Stimulated activated CD4-positive, alpha-beta T cell treated with anti-CD3 and anti-CD28 coated beads, Interleukin-4, amount 100 ng/mL, for 24 hours (primary cell): ENCODE measurements around the gene SLC25A1.

ENCODE experiments used
- DNase-seq: peaks from one replicate; pipeline ENCODE4 v3.0.0-alpha.2; 2020

SLC25A1 gene

GRCh38 chr22:19178657-19179496 lies at the start of gene SLC25A1:
Gene SLC25A1 (minus strand): TSS chr22:19178736. CDS start chr22:19178673, 63 bp downstream.
- DNase-seq = peak; percentile 85

GRCh38 chr22:19228179-19228578 lies 49.6 kb upstream of the SLC25A1 start:
- no peak for DNase-seq

DNA sequence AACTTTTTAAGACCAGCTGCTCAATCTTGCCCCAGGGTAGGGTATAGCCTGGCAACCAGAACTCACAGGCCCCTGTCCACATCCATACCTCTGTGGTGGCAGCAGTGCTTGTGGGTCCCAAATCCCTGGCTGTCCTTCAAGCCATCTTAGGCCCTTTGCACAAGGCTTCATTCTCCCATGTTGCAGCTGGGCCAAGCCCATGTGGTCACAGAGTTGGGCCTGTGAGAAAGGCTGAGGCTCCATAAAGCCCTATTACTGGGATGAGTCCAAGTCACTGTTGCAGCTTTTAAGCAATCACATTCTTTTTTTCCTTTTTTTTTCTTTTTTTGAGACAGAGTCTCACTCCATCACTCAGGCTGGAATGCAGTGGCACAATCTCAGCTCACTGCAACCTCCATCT lies 47.9 kb upstream of the SLC25A1 start:
- no peak for DNase-seq

DNA sequence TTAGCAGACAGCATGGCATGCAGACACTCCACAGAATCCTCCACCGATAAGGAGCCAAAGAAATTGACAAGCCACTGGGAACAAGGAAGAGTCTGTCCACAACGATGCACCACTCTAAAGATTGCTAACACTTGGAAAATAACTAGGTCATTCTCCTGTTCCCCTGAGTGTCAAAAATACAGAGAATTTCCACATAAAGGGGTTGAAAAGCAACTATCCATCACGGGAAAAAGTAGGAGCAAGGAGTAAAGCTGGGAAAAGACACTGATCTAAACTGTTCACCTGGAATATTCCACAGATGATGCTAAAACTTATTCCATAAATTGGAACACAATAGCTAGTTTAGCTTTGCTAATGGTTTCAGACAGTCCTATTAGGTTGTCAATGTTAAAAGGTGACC lies 47.0 kb upstream of the SLC25A1 start:
- DNase-seq = no peak

GRCh38 chr22:19224985-19225384 lies 46.4 kb upstream of the SLC25A1 start:
- DNase-seq = no peak

DNA sequence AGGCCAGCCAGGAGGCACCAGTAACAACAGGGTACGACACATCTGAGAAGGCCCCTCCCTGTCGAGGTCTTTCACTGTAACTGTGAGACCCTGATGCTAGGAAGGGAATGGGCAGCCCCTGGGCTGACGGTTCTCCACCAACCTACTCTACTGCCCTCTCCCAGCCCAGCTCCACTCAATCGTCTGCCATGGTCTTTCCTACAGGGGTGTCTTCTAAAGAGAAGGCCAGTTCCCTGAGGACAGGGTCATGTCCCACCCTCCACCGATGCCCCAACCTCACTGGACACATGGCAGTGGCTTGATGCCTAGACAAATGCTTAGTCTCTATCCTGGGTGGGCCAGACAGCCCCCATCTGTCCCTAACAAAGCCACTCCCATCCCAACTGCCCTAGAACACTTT lies 46.0 kb upstream of the SLC25A1 start:
- no peak for DNase-seq

- no peak for DNase-seq
Measured at GRCh38 chr22:19223617-19224016, 45.1 kb upstream of the SLC25A1 start.

DNA sequence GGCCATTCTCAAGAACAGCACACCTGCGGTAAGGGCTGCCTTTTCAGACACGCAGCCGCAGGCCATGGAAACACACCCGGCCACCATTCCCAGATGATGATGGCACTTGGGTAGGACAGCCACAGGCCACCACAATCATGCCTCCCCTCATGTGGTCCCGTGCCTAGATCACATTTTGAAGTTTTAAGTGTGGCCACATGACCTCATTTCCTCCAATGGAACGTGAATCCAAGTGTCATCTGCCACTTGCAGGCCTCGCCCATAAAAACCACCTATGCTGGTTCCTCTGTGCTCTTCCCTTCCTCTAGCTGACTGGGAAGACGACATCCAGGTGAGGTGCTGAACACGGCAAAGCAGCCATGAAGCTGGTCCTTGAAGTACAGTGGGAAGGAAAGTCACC lies 44.6 kb upstream of the SLC25A1 start:
- DNase-seq = no peak

- DNase-seq = no peak
Measured at GRCh38 chr22:19222242-19223005, 43.9 kb upstream of the SLC25A1 start.

DNA sequence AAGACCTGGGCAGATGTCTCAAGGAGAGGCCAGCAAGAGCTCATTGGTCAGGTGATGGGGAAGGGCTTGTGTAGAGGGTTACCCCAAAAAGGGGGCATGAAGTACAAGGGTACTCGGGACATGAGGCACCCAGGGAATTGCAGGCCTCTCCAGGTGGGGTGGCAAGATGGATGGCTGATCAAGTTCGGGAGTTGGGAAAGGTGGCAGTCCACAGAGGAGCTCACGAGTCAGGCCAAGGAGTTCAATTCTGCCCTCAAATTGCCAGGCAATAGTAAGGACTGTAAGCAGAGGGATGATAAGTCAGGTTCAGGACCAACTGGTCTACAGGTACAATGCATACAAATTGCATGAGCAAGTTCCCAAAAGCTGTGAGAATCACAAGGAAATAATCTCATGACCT lies 42.3 kb upstream of the SLC25A1 start:
- no peak for DNase-seq

DNA sequence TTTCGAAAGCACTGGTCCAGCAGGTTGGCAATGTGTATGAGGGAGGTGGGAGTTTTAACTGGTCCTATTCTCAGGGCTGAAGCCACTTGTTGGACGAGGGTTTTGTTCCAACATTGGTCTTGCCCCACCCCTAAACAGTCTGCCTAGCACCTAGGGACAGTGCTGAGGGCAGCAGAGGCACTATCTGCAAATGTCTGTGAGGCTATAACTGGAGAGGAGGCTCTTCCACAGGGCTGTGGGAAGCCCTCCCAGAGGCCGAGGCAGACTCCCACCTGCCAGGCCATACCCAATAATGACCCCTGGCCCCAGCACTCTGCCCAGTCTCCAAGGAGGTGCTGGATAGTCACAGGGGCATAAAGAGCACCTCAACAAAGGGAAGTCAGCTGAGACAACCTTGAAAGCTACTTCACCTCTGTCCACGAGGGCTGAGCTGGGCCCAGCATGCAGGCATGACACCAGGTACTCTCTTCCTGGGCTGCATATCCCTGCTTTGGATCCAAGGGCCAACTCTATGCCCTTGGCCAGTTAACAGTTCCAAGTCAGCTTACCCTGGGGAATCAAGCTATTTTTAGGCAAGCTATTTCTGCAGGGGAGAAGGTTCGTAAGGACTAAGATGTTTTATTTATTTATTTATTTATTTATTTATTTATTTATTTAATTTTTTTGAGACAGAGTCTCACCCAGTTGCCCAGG lies 40.2 kb upstream of the SLC25A1 start:
- no peak for DNase-seq

DNA sequence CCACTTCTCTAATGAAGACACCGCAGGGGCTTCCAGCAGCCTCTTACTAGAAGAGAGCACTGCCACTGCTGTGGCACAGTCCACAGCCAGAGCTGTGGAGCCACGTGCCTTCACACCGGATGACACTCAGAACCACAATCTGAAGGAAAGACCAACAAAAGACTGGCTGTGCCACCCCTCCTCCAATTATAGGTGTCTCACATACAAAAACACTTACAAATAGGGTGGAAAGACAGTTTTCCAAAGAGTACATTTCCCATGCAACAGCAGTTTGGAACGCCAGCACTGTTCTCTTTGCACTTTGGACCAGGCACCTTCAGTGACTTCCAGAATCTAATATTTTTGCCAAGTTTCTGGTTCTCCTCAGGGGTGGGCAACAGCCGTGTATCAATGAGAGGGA lies 38.0 kb upstream of the SLC25A1 start:
- DNase-seq = no peak

DNA sequence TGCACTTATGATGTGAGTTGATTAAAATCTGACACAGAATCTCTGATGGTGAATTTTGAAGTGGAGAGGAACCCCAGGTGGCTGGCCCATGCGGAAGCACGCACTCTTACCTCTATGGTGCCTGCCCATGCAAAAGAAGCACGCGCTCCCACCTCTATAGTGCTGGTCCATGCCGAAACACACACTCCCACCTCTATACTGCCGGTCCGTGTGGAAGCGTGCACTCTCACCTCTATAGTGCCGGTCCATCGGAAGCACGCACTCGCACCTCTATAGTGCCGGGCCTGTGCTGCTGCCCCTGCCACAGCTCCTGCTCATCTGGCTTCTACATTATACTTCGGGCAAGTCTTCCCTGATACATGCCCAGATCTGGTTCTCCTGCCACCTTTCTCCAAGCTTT lies 36.8 kb upstream of the SLC25A1 start:
- DNase-seq = no peak

GRCh38 chr22:19214078-19214473 lies 35.5 kb upstream of the SLC25A1 start:
- DNase-seq = no peak

GRCh38 chr22:19213442-19214077 lies 35.0 kb upstream of the SLC25A1 start:
- no peak for DNase-seq

DNA sequence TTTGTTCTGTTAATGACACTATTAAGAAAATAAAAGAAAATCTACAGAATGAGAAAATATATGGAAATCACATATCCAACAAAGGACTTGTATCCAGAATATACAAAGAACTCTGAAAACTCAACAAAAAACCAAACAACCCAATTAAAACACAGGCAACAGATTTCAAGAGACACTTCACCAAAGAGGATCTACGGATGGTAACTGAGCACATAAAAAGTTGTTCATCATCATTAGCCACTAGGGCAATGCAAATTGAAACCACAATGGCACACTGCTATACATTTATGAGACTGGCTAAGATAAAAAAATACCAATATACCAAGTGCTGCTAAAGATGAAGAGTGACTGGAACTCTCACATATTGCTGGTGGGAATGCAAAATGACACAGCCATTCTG lies 34.5 kb upstream of the SLC25A1 start:
- DNase-seq = no peak

- DNase-seq = no peak
Measured at GRCh38 chr22:19212302-19212870, 33.9 kb upstream of the SLC25A1 start.

GRCh38 chr22:19210188-19210587 lies 31.7 kb upstream of the SLC25A1 start:
- no peak for DNase-seq

DNA sequence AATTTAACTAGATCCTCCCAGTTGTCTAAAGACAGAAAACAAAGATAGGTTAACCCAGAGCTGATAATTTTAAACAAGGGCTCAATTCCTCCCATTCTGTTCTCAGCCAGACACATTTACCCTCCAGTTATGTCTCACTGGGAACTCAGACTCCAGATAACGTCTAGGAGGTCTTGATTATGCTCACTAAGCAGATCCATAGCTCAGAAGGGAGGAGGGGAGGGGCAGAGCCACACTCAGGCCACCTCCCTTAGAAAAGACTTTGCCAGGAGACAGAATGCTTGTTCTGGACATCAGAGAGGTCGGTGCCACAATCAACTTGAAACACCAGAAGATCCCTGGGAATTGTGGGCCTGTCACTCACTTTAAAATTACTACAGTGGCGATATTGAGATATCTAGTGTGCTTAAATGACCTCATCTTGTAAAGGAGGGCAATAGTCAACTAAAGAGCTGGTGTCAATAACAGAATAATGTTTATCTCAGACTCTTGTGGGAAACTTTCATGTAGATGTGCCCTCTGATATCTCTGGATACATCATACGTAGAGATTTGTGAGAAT lies 29.8 kb upstream of the SLC25A1 start:
- DNase-seq = no peak

DNA sequence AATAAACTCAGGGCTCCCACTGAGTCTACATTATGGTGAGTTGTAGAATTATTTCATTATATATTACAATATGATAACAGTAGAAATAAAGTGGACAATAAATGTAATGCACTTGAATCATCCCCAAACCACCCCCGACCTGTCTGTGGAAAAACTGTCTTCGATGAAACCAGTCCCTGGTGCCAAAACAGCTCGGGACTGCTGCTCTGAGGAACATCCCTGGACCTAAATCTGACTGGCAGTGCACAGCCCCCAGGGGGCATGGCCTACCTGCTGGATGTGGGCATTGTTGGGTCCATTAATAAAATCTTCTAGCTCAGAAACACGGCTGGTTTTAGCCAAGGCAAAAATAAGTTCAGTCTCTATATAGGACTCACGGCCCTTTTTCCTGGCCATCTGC lies 29.3 kb upstream of the SLC25A1 start:
- DNase-seq = no peak

DNA sequence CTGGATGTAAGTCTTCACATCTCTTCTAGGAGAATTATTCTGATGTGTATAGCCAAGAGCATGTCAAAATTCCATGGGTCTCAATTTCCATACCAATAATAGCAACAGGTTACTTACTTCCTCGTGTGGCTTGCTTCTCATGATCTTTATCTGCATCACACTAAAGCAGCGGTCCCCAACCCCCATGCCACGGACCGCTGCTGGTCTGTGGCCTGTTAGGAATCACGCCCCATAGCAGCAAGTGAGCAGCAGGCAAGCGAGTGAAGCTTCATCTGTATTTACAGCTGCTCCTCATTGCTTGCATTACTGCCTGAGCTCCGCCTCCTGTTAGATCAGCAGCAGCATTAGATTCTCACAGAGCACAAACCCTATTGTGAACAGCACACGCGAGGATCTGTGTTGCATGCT lies 28.9 kb upstream of the SLC25A1 start:
- no peak for DNase-seq

DNA sequence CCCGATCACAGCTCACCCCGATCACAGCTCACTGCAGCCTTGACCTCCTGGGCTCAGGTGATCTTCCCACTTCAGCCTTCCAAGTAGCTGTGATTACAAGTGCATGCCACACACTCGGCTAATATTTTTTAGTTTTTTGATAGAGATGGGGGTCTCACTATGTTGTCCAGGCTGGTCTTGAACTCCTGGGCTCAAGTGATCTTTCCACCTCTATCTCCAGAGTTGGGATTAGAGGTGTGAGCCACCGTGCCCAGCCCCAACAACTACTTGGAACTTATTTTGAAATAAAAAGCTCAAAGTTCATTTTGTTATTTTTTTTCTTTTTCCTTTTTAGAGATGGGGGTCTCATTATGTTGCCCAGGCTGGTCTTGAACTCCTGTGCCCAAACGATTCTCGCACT lies 27.8 kb upstream of the SLC25A1 start:
- DNase-seq = no peak

GRCh38 chr22:19204640-19205039 lies 26.1 kb upstream of the SLC25A1 start:
- DNase-seq = no peak
